A673 (cell line): Measurements from ENCODE around the gene EEF2K.

Experiments
- EZH2 ChIP-seq: fragments of 200-600 bp; sonication (generic); IDR thresholded peaks from 2 replicates; pipeline ENCODE4 v1.6.1; 2017; ENCODE audit warnings: borderline replicate concordance, low read depth, mild to moderate bottlenecking, mixed read lengths, antibody characterized with exemption, low read length; ENCODE audit not compliant: poor library complexity, severe bottlenecking
- TF ChIP-seq, protein P1 (sequence below): fragments of 300-800, 200-600 bp; sonication (generic); conservative IDR thresholded peaks from 2 replicates; pipeline ENCODE4 v1.5.1; 2017; ENCODE audit warnings: low read depth, mild to moderate bottlenecking, antibody characterized with exemption, low read length, moderate library complexity, mixed read lengths

DNA sequence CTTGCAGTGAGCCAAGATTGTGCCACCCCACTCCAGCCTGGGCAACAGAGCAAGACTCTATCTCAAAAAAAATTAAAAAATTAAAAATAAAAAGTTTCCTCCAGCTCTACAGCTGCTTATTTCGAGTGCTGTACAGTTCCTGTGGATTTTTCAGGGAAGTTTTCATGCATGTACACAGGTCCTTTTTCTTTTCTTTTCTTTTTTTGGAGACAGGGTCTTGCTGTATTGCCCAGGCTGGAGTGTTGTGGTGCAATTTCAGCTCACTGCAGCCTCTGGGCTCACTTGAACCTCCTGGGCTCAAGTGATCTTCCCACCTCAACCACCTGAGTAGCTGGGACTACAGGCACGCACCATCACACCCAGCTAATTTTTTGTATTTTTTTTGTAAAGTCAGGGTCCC is 15.9 kb downstream of the EEF2K start:
- TF ChIP-seq, protein P1, sequence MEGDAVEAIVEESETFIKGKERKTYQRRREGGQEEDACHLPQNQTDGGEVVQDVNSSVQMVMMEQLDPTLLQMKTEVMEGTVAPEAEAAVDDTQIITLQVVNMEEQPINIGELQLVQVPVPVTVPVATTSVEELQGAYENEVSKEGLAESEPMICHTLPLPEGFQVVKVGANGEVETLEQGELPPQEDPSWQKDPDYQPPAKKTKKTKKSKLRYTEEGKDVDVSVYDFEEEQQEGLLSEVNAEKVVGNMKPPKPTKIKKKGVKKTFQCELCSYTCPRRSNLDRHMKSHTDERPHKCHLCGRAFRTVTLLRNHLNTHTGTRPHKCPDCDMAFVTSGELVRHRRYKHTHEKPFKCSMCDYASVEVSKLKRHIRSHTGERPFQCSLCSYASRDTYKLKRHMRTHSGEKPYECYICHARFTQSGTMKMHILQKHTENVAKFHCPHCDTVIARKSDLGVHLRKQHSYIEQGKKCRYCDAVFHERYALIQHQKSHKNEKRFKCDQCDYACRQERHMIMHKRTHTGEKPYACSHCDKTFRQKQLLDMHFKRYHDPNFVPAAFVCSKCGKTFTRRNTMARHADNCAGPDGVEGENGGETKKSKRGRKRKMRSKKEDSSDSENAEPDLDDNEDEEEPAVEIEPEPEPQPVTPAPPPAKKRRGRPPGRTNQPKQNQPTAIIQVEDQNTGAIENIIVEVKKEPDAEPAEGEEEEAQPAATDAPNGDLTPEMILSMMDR = no peak
- no peak for TF ChIP-seq EZH2
